HG02973 (cell line): Measurements from ENCODE around the gene ACBD4.

Experiments used
- ATAC-seq: cut with Tn5 transposase; IDR thresholded peaks from one replicate; pipeline ENCODE4 v1.9.1; 2021; ENCODE audit warnings: moderate library complexity; ENCODE audit not compliant: unreplicated experiment

ACBD4 gene

GRCh38 chr17:45184144-45184543 is 48.7 kb downstream of the ACBD4 start:
- ATAC-seq, result no peak

- ATAC-seq, result no peak
Observed at GRCh38 chr17:45186801-45187354, 51.4 kb downstream of the ACBD4 start.

- ATAC-seq, result no peak
Observed at GRCh38 chr17:45189009-45189408, 53.5 kb downstream of the ACBD4 start.

- no peak for ATAC-seq
Observed at GRCh38 chr17:45190503-45191255, 55.2 kb downstream of the ACBD4 start.
